KMS-11 (cell line): ENCODE data around the gene POU2F1.

Experiments
- H2AFZ ChIP-seq: fragments of 200-600 bp; sonication (generic); 2 replicates; pipeline ENCODE4 v1.6.1; 2016; ENCODE audit warnings: antibody characterized with exemption, mixed run types, low read depth
- H3K27ac ChIP-seq: fragments of 200-600 bp; sonication (generic); 2 replicates; pipeline ENCODE4 v1.6.1; 2016; ENCODE audit warnings: mild to moderate bottlenecking, mixed run types
- H3K27me3 ChIP-seq: fragments of 200-600 bp; sonication (generic); 2 replicates; pipeline ENCODE4 v1.6.1; 2017; ENCODE audit warnings: mild to moderate bottlenecking, low read depth, mixed run types, moderate library complexity; ENCODE audit not compliant: insufficient read depth
- H3K36me3 ChIP-seq: fragments of 200-600 bp; sonication (generic); 2 replicates; pipeline ENCODE4 v1.6.1; 2017; ENCODE audit warnings: mild to moderate bottlenecking, mixed run types; ENCODE audit not compliant: insufficient read depth
- H3K4me1 ChIP-seq: fragments of 200-600 bp; sonication (generic); 2 replicates; pipeline ENCODE4 v1.6.1; 2016; ENCODE audit warnings: mild to moderate bottlenecking, low read depth, mixed run types; ENCODE audit not compliant: poor library complexity, severe bottlenecking
- H3K4me2 ChIP-seq: fragments of 200-600 bp; sonication (generic); 2 replicates; pipeline ENCODE4 v1.7.0; 2016; ENCODE audit warnings: mild to moderate bottlenecking, mixed run types
- H3K4me3 ChIP-seq: fragments of 200-600 bp; sonication (generic); IDR thresholded peaks from 2 replicates; pipeline ENCODE4 v1.6.1; 2017; ENCODE audit warnings: low read depth, low read length, mixed read lengths; ENCODE audit not compliant: insufficient read depth
- H3K79me2 ChIP-seq: fragments of 200-600 bp; sonication (generic); 2 replicates; pipeline ENCODE4 v1.6.1; 2016; ENCODE audit warnings: low read depth, mixed run types; ENCODE audit not compliant: insufficient read depth
- H3K9ac ChIP-seq: fragments of 200-600 bp; sonication (generic); 2 replicates; pipeline ENCODE4 v1.6.1; 2016; ENCODE audit warnings: mild to moderate bottlenecking, mixed run types
- H4K20me1 ChIP-seq: fragments of 200-600 bp; sonication (generic); 2 replicates; pipeline ENCODE4 v1.6.1; 2016; ENCODE audit warnings: mild to moderate bottlenecking, mixed run types; ENCODE audit not compliant: insufficient read depth
- CTCF ChIP-seq: fragments of 200-600 bp; sonication (generic); conservative IDR thresholded peaks from 2 replicates; pipeline ENCODE4 v1.6.1; 2017; ENCODE audit warnings: low read depth, mild to moderate bottlenecking, antibody characterized with exemption, low read length, moderate library complexity, mixed read lengths

Gene POU2F1

GRCh38 chr1:167278497-167278896 lies 57.8 kb downstream of the POU2F1 start:
- Histone ChIP-seq H3K36me3 (no peaks in the 10 kb centered on the region), H2AFZ (no peak overlapping the region), H3K9ac (no peak overlapping the region), H3K4me1 (peaks cover 51% of the 10 kb centered on the region), H3K27ac (no peak overlapping the region), H4K20me1 (0 out of 2 replicates have a peak, but pooled peaks cover 5% of the 10 kb centered on the region), H3K27me3 (no peaks in the 10 kb centered on the region), H3K79me2 (peaks cover 59% of the 10 kb centered on the region), H3K4me3 (no peak overlapping the region), H3K4me2 (peak overlapping the region; percentile 67; the same call in 1 of the 2 replicates)
- TF ChIP-seq CTCF = no peak

- Histone ChIP-seq H3K36me3 (no peaks in the 10 kb centered on the region), H3K4me1 (peaks cover 27% of the 10 kb centered on the region), H2AFZ (no peak overlapping the region), H3K9ac (no peak overlapping the region), H3K27ac (no peak overlapping the region), H3K4me2 (no peak overlapping the region), H3K27me3 (no peaks in the 10 kb centered on the region), H3K4me3 (no peak overlapping the region), H4K20me1 (0 out of 2 replicates have a peak, but pooled peaks cover 5% of the 10 kb centered on the region), H3K79me2 (peaks cover 40% of the 10 kb centered on the region)
- no peak for TF ChIP-seq CTCF
These were observed 60.2 kb downstream of the POU2F1 start for GRCh38 chr1:167280912-167281311.

- H3K36me3 ChIP-seq = no peaks in the 10 kb centered on the region
- no peaks in the 10 kb centered on the region for H3K27me3 ChIP-seq
- H3K79me2 ChIP-seq = peaks cover 9% of the 10 kb centered on the region; the same call in 1 of the 2 replicates
- no peak overlapping the region for H3K27ac ChIP-seq
- H3K4me1 ChIP-seq = peaks cover 9% of the 10 kb centered on the region
- no peak overlapping the region for H3K9ac ChIP-seq
- no peak overlapping the region for H3K4me3 ChIP-seq
- no peak overlapping the region for H3K4me2 ChIP-seq
- no peaks in the 10 kb centered on the region for H4K20me1 ChIP-seq
- H2AFZ ChIP-seq = no peak overlapping the region
- no peak for TF ChIP-seq CTCF
These were observed 67.8 kb downstream of the POU2F1 start for GRCh38 chr1:167288390-167289074.

DNA sequence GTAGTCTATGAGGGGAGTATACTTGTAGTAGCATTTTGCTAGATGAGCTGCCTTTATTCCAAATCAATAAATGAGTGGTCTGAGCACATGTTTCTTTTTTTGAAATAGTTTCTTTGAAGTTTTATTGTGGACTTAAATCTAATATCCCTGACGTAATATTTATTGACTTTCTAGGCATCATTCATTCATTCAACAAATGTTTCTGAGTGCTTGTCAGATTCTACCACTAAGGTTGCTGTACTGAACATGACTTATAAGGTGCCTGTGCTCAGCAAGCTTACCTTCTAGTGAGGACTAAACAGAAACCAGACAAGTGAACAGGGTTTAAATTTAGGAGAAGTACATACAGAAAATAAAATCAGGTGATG lies 68.4 kb downstream of the POU2F1 start:
- Histone ChIP-seq H3K27ac (no peak overlapping the region), H3K4me3 (no peak overlapping the region), H3K4me2 (no peak overlapping the region), H2AFZ (no peak overlapping the region), H3K9ac (no peak overlapping the region), H3K27me3 (no peaks in the 10 kb centered on the region), H3K36me3 (no peaks in the 10 kb centered on the region), H3K4me1 (peaks cover 9% of the 10 kb centered on the region), H3K79me2 (peaks cover 9% of the 10 kb centered on the region; the same call in 1 of the 2 replicates), H4K20me1 (no peaks in the 10 kb centered on the region)
- TF ChIP-seq CTCF = no peak
